Fibroblast of the aortic adventitia (primary cell): ENCODE data around the gene PSMC5. TPM values are rescaled to one million over a fixed set of nuclear protein-coding genes. Genes with fewer than 3 reads are reported as not detected.
A peak's percentile ranks its signal among the peaks of the same experiment; 100 is the strongest.

Source experiments
- DNase-seq: peaks from one replicate; pipeline ENCODE4 v3.0.0-alpha.2; 2010; ENCODE audit warnings: low read depth
- H3K4me3 ChIP-seq: 2 replicates; pipeline ENCODE4 v1.5.1; 2011; ENCODE audit warnings: low read depth, mild to moderate bottlenecking, control low read depth, low read length, moderate library complexity
- CTCF ChIP-seq: IDR thresholded peaks from 2 replicates; pipeline ENCODE4 v1.5.1; 2011; ENCODE audit warnings: mild to moderate bottlenecking, low read length, control low read depth, inconsistent platforms; ENCODE audit not compliant: insufficient read depth
- total RNA-seq: library from RNA; depleted of rRNA; stranded (reverse); fragments of >200 nt; gene quantifications from 2 replicates; pipeline ENCODE4 v1.2.3, GENCODE V29; 2012; ENCODE audit warnings: low replicate concordance

PSMC5 gene
- 60.9 and 68.2 TPM in 2 replicates for total RNA-seq

GRCh38 chr17:63827002-63827800 lies at the start of gene PSMC5, which contains the start of gene FTSJ3:
TSS of gene PSMC5 (plus strand) at chr17:63827431. CDS start at chr17:63827491, 60 bp downstream.
TSS of gene FTSJ3 (minus strand) at chr17:63827663. CDS start at chr17:63826902, 761 bp downstream.
- peak; percentile 96 for DNase-seq
- H3K4me3 ChIP-seq: peak within 1 kb of the TSS; percentile 93
- peak; percentile 48 for TF ChIP-seq CTCF

- TF ChIP-seq CTCF: no peak
- H3K4me3 ChIP-seq: no peak overlapping the region
- DNase-seq: no peak
Observed at GRCh38 chr17:63780507-63780906, 46.7 kb upstream of the PSMC5 start.

GRCh38 chr17:63780928-63781327 lies 46.3 kb upstream of the PSMC5 start:
- no peak overlapping the region for H3K4me3 ChIP-seq
- TF ChIP-seq CTCF: no peak

GRCh38 chr17:63783522-63783921 lies 43.7 kb upstream of the PSMC5 start:
- DNase-seq: no peak
- no peak overlapping the region for H3K4me3 ChIP-seq
- TF ChIP-seq CTCF: no peak

More at GRCh38 chr17:63780928-63781327, 46.3 kb upstream of the PSMC5 start:
- DNase-seq: no peak

- H3K4me3 ChIP-seq: no peak overlapping the region
- DNase-seq: peak; percentile 61
- TF ChIP-seq CTCF: no peak
Observed at GRCh38 chr17:63785556-63785955, 41.7 kb upstream of the PSMC5 start.

- no peak for TF ChIP-seq CTCF
- no peak for DNase-seq
- no peak overlapping the region for H3K4me3 ChIP-seq
Observed at GRCh38 chr17:63786117-63786516, 41.1 kb upstream of the PSMC5 start.
